Measurements from ENCODE around the gene ANKRD50. TPM values are rescaled to one million over a fixed set of nuclear protein-coding genes. Genes with fewer than 3 reads are reported as not detected.

The ANKRD50 gene
- total RNA-seq, 1 experiment from 2014 or later, result 14.3 TPM

DNA sequence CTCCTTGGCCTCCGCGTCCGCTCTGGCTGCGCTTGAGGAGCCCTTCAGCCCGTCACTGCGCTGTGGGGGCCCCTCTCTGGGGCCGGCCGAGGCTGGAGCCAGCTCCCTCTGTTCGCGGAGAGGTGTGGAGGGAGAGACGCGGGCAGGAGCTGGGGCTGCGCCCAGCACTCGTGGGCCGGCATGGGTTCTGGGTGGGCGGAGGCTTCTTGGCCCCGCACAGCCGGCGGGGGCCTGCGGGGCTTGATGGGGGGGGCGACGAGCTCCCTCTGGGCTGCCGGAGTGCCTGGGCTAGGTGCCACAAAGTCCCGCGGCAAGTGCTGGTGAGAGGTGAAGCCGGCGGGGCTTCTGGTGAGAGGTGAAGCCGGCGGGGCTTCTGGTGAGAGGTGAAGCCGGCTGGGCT is 61.9 kb downstream of the ANKRD50 start:
- Histone ChIP-seq H3K9me3 (ENCODE audit: control insufficient read depth, insufficient read depth, low read depth, low read length) (no peaks in the 10 kb centered on the region), H3K27me3 (ENCODE audit: control insufficient read depth, insufficient read depth, low read length) (no peaks in the 10 kb centered on the region), H3K36me3 (ENCODE audit: control insufficient read depth, insufficient read depth, low read length) (no peaks in the 10 kb centered on the region), H3K27ac (ENCODE audit: low read length) (no peak overlapping the region), H3K4me3 (ENCODE audit: low read depth in 2 of 2, low read length in 2 of 2) (no peak overlapping the region), H3K4me1 (ENCODE audit: control insufficient read depth, insufficient read depth, low read length) (no peaks in the 10 kb centered on the region)
- no peak for TF ChIP-seq REST (IDR thresholded peaks at IDR 0.05; ENCODE audit: insufficient read depth in 1 of 2, low read depth in 2 of 2, low read length in 1 of 2)
- TF ChIP-seq POLR2AphosphoS5 (IDR thresholded peaks at IDR 0.05; ENCODE audit: low read depth, low read length), result no peak
- TF ChIP-seq CTCF (IDR thresholded peaks at IDR 0.05), result no peak
- ATAC-seq, result no peak
- intact Hi-C loops (cut with micrococcal nuclease; ENCODE audit: unreplicated experiment), result no loop called here
- CTCF ChIA-PET, result no interaction called here
- BruUV-seq (replicated peaks), result no TSS peak
- POLR2A ChIA-PET, result no interaction called here
- no peak for DNase-seq (ENCODE audit: low read depth, low spot score)
- in situ Hi-C loops (cut with HindIII; ENCODE audit: low pct_unique_long_range_greater_than_20kb, low sequenced_read_pairs), result no loop called here

DNA sequence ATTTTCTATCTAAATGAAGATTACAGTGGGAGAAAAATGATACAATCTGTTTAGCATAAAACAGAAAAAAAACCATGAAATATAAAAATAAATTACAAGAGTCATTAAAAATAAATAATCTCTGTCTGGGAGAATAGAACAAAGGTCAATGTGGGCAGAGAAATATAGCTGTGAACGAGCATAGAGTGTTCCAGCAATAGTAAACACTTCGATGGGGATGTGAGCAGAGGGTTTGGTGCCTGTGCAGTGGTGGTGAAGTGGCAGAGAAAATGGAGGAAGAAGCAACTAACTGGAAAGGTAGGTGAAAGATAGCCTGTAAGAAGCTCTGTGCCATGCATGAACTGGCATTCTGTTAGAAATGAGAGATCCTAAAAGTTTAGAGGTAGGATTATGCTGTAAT is 64.9 kb downstream of the ANKRD50 start:
- CTCF ChIA-PET, result no interaction called here
- H3K27ac ChIP-seq (ENCODE audit: low read length), result no peak overlapping the region
- in situ Hi-C loops (cut with HindIII; ENCODE audit: low pct_unique_long_range_greater_than_20kb, low sequenced_read_pairs), result no loop called here
- intact Hi-C loops (cut with micrococcal nuclease; ENCODE audit: unreplicated experiment), result no loop called here
- H3K27me3 ChIP-seq (ENCODE audit: control insufficient read depth, insufficient read depth, low read length), result no peaks in the 10 kb centered on the region
- no peaks in the 10 kb centered on the region for H3K36me3 ChIP-seq (ENCODE audit: control insufficient read depth, insufficient read depth, low read length)
- no TSS peak for BruUV-seq (replicated peaks)
- ATAC-seq (no peak), DNase-seq (ENCODE audit: low read depth, low spot score) (no peak)
- no peaks in the 10 kb centered on the region for H3K4me1 ChIP-seq (ENCODE audit: control insufficient read depth, insufficient read depth, low read length)
- TF ChIP-seq REST (IDR thresholded peaks at IDR 0.05; ENCODE audit: insufficient read depth in 1 of 2, low read depth in 2 of 2, low read length in 1 of 2), result no peak
- TF ChIP-seq CTCF (IDR thresholded peaks at IDR 0.05), result no peak
- TF ChIP-seq SIN3A (IDR thresholded peaks at IDR 0.05; ENCODE audit: borderline replicate concordance, insufficient read depth, low read depth, low read length), result no peak
- TF ChIP-seq POLR2AphosphoS5 (IDR thresholded peaks at IDR 0.05; ENCODE audit: low read depth, low read length), result no peak
- TF ChIP-seq TCF7L2 (IDR thresholded peaks at IDR 0.05; ENCODE audit: low read depth, low read length), result no peak
- H3K9me3 ChIP-seq (ENCODE audit: control insufficient read depth, insufficient read depth, low read depth, low read length), result no peaks in the 10 kb centered on the region
- POLR2A ChIA-PET, result no interaction called here
- no peak overlapping the region for H3K4me3 ChIP-seq (ENCODE audit: low read depth in 2 of 2, low read length in 2 of 2)

Data from Panc1 (cell line).